OCI-LY3 (cell line): ENCODE measurements around the gene JAK2.

ENCODE experiments used
- EZH2phosphoT487 ChIP-seq: fragments of 200-600 bp; shearing (Covaris generic); IDR thresholded peaks from 2 replicates; pipeline ENCODE4 v1.6.1; 2018; ENCODE audit warnings: antibody characterized with exemption, mixed run types, low read depth
- TF ChIP-seq, protein P1 (sequence below): fragments of 200-600, 300-600 bp; sonication (generic); IDR thresholded peaks from 2 replicates; pipeline ENCODE4 v1.5.1; 2014; ENCODE audit warnings: antibody characterized with exemption, low read length, low read depth

DNA sequence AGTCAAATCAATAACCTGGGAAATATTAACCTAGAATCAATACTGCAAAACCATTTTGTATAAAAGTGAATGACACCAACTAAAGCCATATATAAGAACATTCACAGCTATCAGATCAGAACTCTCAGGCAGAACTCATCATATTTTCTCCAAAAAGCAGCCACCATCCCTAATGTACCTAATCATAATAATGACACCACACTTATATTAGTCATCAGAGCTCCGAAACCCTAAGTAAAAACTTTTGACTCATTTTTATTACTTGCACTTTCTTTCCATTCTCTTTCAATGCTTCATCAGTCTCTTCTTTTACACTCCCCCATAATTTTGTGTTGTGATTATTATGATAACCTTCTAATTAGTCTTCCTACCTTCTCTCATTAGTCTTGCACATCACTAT is 155.1 kb downstream of the JAK2 start:
- no peak for TF ChIP-seq EZH2phosphoT487
- TF ChIP-seq, protein P1, sequence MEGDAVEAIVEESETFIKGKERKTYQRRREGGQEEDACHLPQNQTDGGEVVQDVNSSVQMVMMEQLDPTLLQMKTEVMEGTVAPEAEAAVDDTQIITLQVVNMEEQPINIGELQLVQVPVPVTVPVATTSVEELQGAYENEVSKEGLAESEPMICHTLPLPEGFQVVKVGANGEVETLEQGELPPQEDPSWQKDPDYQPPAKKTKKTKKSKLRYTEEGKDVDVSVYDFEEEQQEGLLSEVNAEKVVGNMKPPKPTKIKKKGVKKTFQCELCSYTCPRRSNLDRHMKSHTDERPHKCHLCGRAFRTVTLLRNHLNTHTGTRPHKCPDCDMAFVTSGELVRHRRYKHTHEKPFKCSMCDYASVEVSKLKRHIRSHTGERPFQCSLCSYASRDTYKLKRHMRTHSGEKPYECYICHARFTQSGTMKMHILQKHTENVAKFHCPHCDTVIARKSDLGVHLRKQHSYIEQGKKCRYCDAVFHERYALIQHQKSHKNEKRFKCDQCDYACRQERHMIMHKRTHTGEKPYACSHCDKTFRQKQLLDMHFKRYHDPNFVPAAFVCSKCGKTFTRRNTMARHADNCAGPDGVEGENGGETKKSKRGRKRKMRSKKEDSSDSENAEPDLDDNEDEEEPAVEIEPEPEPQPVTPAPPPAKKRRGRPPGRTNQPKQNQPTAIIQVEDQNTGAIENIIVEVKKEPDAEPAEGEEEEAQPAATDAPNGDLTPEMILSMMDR: no peak
